ENCODE measurements around the gene NHLRC2.

DNA sequence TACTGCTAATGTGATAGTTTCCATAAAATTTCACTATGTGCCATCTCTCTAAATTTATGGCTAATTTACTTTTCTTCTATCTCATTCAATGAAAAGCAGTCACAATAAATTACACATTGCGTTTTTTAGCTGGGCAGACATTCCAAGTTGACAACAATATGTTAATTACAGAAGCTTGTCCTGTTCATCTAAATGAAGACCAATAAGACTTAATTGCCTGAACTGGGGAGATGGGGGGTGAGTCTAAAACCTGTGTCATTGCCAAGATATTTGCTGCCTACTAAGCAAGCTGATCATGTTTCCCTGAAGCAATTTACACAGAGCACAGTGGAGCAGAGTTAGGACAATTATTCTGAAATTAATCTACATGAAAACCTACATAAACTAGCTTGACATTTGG is 99.9 kb downstream of the NHLRC2 start:
- no peak for TF ChIP-seq EZH2 (IDR thresholded peaks at IDR 0.05)
- TF ChIP-seq, protein P1, sequence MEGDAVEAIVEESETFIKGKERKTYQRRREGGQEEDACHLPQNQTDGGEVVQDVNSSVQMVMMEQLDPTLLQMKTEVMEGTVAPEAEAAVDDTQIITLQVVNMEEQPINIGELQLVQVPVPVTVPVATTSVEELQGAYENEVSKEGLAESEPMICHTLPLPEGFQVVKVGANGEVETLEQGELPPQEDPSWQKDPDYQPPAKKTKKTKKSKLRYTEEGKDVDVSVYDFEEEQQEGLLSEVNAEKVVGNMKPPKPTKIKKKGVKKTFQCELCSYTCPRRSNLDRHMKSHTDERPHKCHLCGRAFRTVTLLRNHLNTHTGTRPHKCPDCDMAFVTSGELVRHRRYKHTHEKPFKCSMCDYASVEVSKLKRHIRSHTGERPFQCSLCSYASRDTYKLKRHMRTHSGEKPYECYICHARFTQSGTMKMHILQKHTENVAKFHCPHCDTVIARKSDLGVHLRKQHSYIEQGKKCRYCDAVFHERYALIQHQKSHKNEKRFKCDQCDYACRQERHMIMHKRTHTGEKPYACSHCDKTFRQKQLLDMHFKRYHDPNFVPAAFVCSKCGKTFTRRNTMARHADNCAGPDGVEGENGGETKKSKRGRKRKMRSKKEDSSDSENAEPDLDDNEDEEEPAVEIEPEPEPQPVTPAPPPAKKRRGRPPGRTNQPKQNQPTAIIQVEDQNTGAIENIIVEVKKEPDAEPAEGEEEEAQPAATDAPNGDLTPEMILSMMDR (IDR thresholded peaks at IDR 0.05): no peak

Measured in neural progenitor cell (in vitro differentiated cells).